HepG2 (cell line): Measurements from ENCODE around the gene PRR5L. TPM values are rescaled to one million over a fixed set of nuclear protein-coding genes. Genes with fewer than 3 reads are reported as not detected.

Source experiments
- ATAC-seq: fragments of 200-7000 bp; cut with Tn5 transposase; 3 replicates; pipeline ENCODE4 v1.9.1; 2020; ENCODE audit warnings: mild to moderate bottlenecking, moderate library complexity
- BruUV-seq: library from RNA; stranded (reverse); fragments of 400-500 nt; replicated peaks from 2 replicates; lab custom pipeline; 2021; lab: Mats Ljungman, UMichigan
- CTCF ChIA-PET: fragments of 300-600 bp; formaldehyde crosslinking; extraction: SDS; loops from one replicate; lab custom pipeline; 2021; ENCODE audit warnings: low total read pairs, inconsistent platforms, low intra/inter-chr PET ratio; lab: Yijun Ruan, JAX
- POLR2A ChIA-PET: fragments of 350-600 bp; sonication (Branson Sonifier 250); formaldehyde crosslinking; loops from one replicate; lab custom pipeline; 2020; ENCODE audit warnings: antibody characterized with exemption, inconsistent platforms; lab: Yijun Ruan, JAX
- DNase-seq: peaks from one replicate; pipeline ENCODE4 v3.0.0-alpha.2; 2015; ENCODE audit warnings: low spot score
- FAIRE-seq: peaks from 3 replicates; lab custom pipeline; 2011; peaks lifted over from hg19 to GRCh38; lab: Jason Lieb, UNC
- H2AFZ ChIP-seq: one replicate; pipeline ENCODE4 v1.6.1; 2011; ENCODE audit warnings: low read length, inconsistent platforms
- H3K27ac ChIP-seq: fragments of 300-600 bp; 3 replicates; pipeline ENCODE4 v1.8.0; 2011; ENCODE audit warnings: mixed run types, mild to moderate bottlenecking, mixed read lengths, low read length, inconsistent platforms; ENCODE audit not compliant: insufficient read depth; ENCODE audit errors: extremely low read length
- H3K27me3 ChIP-seq, 2 experiments: fragments of 200-600 bp in 1 of 2; 2 replicates in 1 of 2; 3 replicates in 1 of 2; pipeline versions ENCODE4 v1.6.0 to v1.8.0; 2011; ENCODE audit warnings: low read length in 2 of 2, mild to moderate bottlenecking in 2 of 2, moderate library complexity in 2 of 2, inconsistent platforms in 1 of 2; ENCODE audit not compliant: insufficient read depth in 2 of 2, control insufficient read depth in 1 of 2
- H3K36me3 ChIP-seq, 2 experiments: fragments of 200-600 bp in 1 of 2; replicated peaks in 1 of 2; 2 replicates in 1 of 2; 3 replicates in 1 of 2; pipeline versions ENCODE4 v1.5.1 to v1.8.0; 2011; ENCODE audit warnings: low read length in 2 of 2, inconsistent platforms in 1 of 2; ENCODE audit not compliant: insufficient read depth in 2 of 2, control insufficient read depth in 1 of 2
- H3K4me1 ChIP-seq: 2 replicates; pipeline ENCODE4 v1.5.1; 2012; ENCODE audit warnings: low read length, inconsistent platforms; ENCODE audit not compliant: insufficient read depth
- H3K4me2 ChIP-seq: 2 replicates; pipeline ENCODE4 v1.6.0; 2011; ENCODE audit warnings: low read depth, low read length, inconsistent platforms
- H3K4me3 ChIP-seq, 3 experiments: fragments of 200-600 bp in 1 of 3; sonication (generic), shearing (Covaris generic) in 1 of 3; replicated peaks in 1 of 3; 2 replicates each; pipeline ENCODE4 v1.5.1; 2011 to 2016; ENCODE audit warnings: low read length in 3 of 3, inconsistent platforms in 2 of 3, low read depth in 2 of 3, mild to moderate bottlenecking in 2 of 3, control low read depth in 1 of 3, mixed read lengths in 1 of 3; ENCODE audit not compliant: insufficient read depth in 1 of 3
- H3K79me2 ChIP-seq: one replicate; pipeline ENCODE4 v1.6.1; 2011; ENCODE audit warnings: low read length, inconsistent platforms; ENCODE audit not compliant: insufficient read depth
- H3K9ac ChIP-seq: 2 replicates; pipeline ENCODE4 v1.6.0; 2011; ENCODE audit warnings: mild to moderate bottlenecking, low read depth, low read length, inconsistent platforms; ENCODE audit not compliant: insufficient read depth
- H3K9me3 ChIP-seq: 2 replicates; pipeline ENCODE4 v1.5.1; 2012; ENCODE audit warnings: mild to moderate bottlenecking, low read length
- H4K20me1 ChIP-seq: 2 replicates; pipeline ENCODE4 v1.6.0; 2011; ENCODE audit warnings: inconsistent platforms, mild to moderate bottlenecking, low read length, moderate library complexity; ENCODE audit not compliant: insufficient read depth
- CBFB ChIP-seq: sonication (generic); formaldehyde crosslinking; IDR thresholded peaks from 2 replicates; pipeline ENCODE4 v1.4.0; 2020; ENCODE audit warnings: missing genetic modification reagents
- CBX1 ChIP-seq: IDR thresholded peaks from one replicate; pipeline ENCODE4 v1.6.1; 2016; ENCODE audit warnings: antibody characterized with exemption, low read depth
- DDIT3 ChIP-seq: sonication (generic); formaldehyde crosslinking; IDR thresholded peaks from 2 replicates; pipeline ENCODE4 v1.4.0; 2020; ENCODE audit warnings: mild to moderate bottlenecking, missing genetic modification reagents
- EHMT2 ChIP-seq: fragments of 200-600 bp; sonication (generic); IDR thresholded peaks from 2 replicates; pipeline ENCODE4 v1.7.0; 2017; ENCODE audit warnings: antibody characterized with exemption, low read depth, low read length, borderline replicate concordance
- ETV6 ChIP-seq: sonication (generic); formaldehyde crosslinking; conservative IDR thresholded peaks from 2 replicates; pipeline ENCODE4 v1.4.0; 2020; ENCODE audit warnings: missing genetic modification reagents
- FOXM1 ChIP-seq: sonication (generic); formaldehyde crosslinking; IDR thresholded peaks from 2 replicates; pipeline ENCODE4 v1.5.0; 2020; ENCODE audit warnings: missing genetic modification reagents
- GATAD2A ChIP-seq: IDR thresholded peaks from 2 replicates; pipeline ENCODE4 v1.6.1; 2016
- KDM1A ChIP-seq: IDR thresholded peaks from 2 replicates; pipeline ENCODE4 v1.6.1; 2016; ENCODE audit warnings: missing compliant biosample characterization
- KLF12 ChIP-seq: sonication (generic); formaldehyde crosslinking; IDR thresholded peaks from 2 replicates; pipeline ENCODE4 v1.4.0; 2020; ENCODE audit warnings: missing genetic modification reagents, borderline replicate concordance
- NFKB2 ChIP-seq: sonication (generic); formaldehyde crosslinking; IDR thresholded peaks from 2 replicates; pipeline ENCODE4 v1.4.0; 2020; ENCODE audit warnings: missing genetic modification reagents, borderline replicate concordance
- NKX3-1 ChIP-seq: sonication (generic); formaldehyde crosslinking; IDR thresholded peaks from 2 replicates; pipeline ENCODE4 v1.5.0; 2020; ENCODE audit warnings: missing genetic modification reagents
- SYNCRIP ChIP-seq: fragments of 200-400 bp; formaldehyde crosslinking; IDR thresholded peaks from 2 replicates; pipeline ENCODE4 v1.6.1; 2018; ENCODE audit warnings: mild to moderate bottlenecking, low read depth, low read length; ENCODE audit not compliant: insufficient read depth
- WGBS: methylation state at CpG from one replicate; pipeline ENCODE4 v1.1.6; 2017; ENCODE audit warnings: low lambda C conversion rate; 5-methylcytosine and 5-hydroxymethylcytosine counted together
- in situ Hi-C: cut with HindIII; loops from 2 replicates; pipeline ENCODE4 v1.10.0; 2017; ENCODE audit warnings: low pct_unique_long_range_greater_than_20kb; ENCODE audit not compliant: extremely low pct_ligation_motif_present
- intact Hi-C: fragments of 100-400 bp; cut with micrococcal nuclease; formaldehyde crosslinking; loops from one replicate; pipeline ENCODE4 v1.10.0; 2022; ENCODE audit not compliant: unreplicated experiment
- polyA plus RNA-seq, 8 experiments: library from polyadenylated mRNA; depleted of rRNA in 3 of 8; stranded (reverse) in 7 of 8; unstranded in 1 of 8; fragments of >200 nt; fragmentation: Illumina TruSeq in 4 of 8; extraction: Trizol in 4 of 8; gene quantifications; 2 replicates each; pipeline versions ENCODE4 v1.2.1 to v1.2.3, GENCODE V29; 2011 to 2016; ENCODE audit warnings: low read depth in 4 of 8, missing spikeins in 1 of 8, mixed read lengths in 1 of 8; ENCODE audit not compliant: insufficient read depth in 1 of 8
- total RNA-seq, 5 experiments: library from RNA; depleted of rRNA; stranded (reverse); fragments of >200 nt; fragmentation: Illumina TruSeq; extraction: Trizol; gene quantifications; 2 replicates each; pipeline ENCODE4 v1.2.3, GENCODE V29; 2016; ENCODE audit warnings: low read depth in 1 of 5
- TF ChIP-seq, protein P1 (sequence below): IDR thresholded peaks from 2 replicates; pipeline ENCODE4 v1.4.0; 2020; ENCODE audit warnings: mild to moderate bottlenecking, missing genetic modification reagents
- TF ChIP-seq, protein P2 (sequence below): sonication (generic); formaldehyde crosslinking; conservative IDR thresholded peaks from 2 replicates; pipeline ENCODE4 v1.4.0; 2020; ENCODE audit warnings: missing genetic modification reagents

PRR5L gene
- total and polyA plus RNA-seq, 2 of the 13 experiments (the other 11 are each of a cell fraction or from before 2014, with no cell fraction given), result 0.16 TPM; not detected in 1

- Histone ChIP-seq H3K27me3 (0 out of 5 replicates have a peak, but pooled peaks cover 0 to 4% of the 10 kb centered on the region in 2 experiments), H3K9me3 (no peaks in the 10 kb centered on the region), H4K20me1 (no peaks in the 10 kb centered on the region), H3K4me2 (no peak overlapping the region), H2AFZ (no peak overlapping the region), H3K4me1 (no peaks in the 10 kb centered on the region), H3K4me3 (no peak overlapping the region), H3K9ac (no peak overlapping the region), H3K27ac (no peak overlapping the region), H3K36me3 (no peaks in the 10 kb centered on the region), H3K79me2 (no peaks in the 10 kb centered on the region)
- FAIRE-seq (no peak), DNase-seq (no peak), ATAC-seq (no peak)
- TF ChIP-seq KLF12 (no peak), EHMT2 (no peak), KDM1A (no peak), CBFB (CRISPR knock-in tag) (no peak), ETV6 (CRISPR knock-in tag) (no peak), GATAD2A (CRISPR knock-in tag) (no peak), NFKB2 (no peak), DDIT3 (CRISPR knock-in tag) (no peak), SYNCRIP (no peak), NKX3-1 (no peak), FOXM1 (CRISPR knock-in tag) (no peak), CBX1 (no peak)
- TF ChIP-seq, protein P1, sequence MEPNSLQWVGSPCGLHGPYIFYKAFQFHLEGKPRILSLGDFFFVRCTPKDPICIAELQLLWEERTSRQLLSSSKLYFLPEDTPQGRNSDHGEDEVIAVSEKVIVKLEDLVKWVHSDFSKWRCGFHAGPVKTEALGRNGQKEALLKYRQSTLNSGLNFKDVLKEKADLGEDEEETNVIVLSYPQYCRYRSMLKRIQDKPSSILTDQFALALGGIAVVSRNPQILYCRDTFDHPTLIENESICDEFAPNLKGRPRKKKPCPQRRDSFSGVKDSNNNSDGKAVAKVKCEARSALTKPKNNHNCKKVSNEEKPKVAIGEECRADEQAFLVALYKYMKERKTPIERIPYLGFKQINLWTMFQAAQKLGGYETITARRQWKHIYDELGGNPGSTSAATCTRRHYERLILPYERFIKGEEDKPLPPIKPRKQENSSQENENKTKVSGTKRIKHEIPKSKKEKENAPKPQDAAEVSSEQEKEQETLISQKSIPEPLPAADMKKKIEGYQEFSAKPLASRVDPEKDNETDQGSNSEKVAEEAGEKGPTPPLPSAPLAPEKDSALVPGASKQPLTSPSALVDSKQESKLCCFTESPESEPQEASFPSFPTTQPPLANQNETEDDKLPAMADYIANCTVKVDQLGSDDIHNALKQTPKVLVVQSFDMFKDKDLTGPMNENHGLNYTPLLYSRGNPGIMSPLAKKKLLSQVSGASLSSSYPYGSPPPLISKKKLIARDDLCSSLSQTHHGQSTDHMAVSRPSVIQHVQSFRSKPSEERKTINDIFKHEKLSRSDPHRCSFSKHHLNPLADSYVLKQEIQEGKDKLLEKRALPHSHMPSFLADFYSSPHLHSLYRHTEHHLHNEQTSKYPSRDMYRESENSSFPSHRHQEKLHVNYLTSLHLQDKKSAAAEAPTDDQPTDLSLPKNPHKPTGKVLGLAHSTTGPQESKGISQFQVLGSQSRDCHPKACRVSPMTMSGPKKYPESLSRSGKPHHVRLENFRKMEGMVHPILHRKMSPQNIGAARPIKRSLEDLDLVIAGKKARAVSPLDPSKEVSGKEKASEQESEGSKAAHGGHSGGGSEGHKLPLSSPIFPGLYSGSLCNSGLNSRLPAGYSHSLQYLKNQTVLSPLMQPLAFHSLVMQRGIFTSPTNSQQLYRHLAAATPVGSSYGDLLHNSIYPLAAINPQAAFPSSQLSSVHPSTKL (CRISPR knock-in tag), result no peak
- TF ChIP-seq, protein P2, sequence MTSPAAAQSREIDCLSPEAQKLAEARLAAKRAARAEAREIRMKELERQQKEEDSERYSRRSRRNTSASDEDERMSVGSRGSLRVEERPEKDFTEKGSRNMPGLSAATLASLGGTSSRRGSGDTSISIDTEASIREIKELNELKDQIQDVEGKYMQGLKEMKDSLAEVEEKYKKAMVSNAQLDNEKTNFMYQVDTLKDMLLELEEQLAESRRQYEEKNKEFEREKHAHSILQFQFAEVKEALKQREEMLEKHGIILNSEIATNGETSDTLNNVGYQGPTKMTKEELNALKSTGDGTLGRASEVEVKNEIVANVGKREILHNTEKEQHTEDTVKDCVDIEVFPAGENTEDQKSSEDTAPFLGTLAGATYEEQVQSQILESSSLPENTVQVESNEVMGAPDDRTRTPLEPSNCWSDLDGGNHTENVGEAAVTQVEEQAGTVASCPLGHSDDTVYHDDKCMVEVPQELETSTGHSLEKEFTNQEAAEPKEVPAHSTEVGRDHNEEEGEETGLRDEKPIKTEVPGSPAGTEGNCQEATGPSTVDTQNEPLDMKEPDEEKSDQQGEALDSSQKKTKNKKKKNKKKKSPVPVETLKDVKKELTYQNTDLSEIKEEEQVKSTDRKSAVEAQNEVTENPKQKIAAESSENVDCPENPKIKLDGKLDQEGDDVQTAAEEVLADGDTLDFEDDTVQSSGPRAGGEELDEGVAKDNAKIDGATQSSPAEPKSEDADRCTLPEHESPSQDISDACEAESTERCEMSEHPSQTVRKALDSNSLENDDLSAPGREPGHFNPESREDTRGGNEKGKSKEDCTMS (CRISPR knock-in tag), result no peak
- POLR2A ChIA-PET, result no interaction called here
- 0% methylated on average over 2 of the region's 2 CpGs for whole genome bisulfite sequencing
- CTCF ChIA-PET, result no interaction called here
- no TSS peak for BruUV-seq
- in situ Hi-C loops (loop anchor here (25.0 kb wide), 1 partner anchor 765 kb away; no protein-coding TSS in a partner anchor), intact Hi-C loops (no loop called here)
Measured at GRCh38 chr11:36251823-36252222, 44.3 kb upstream of the PRR5L start.
